HG03175 (cell line): ENCODE measurements around the gene SLC41A3.
"Not testable (repeated sequence)": the region's sequence is repeated elsewhere in the genome, so short reads cannot be mapped to it uniquely, and the experiment has no call there.

Experiments
- ATAC-seq: cut with Tn5 transposase; IDR thresholded peaks from one replicate; pipeline ENCODE4 v1.9.1; 2021; ENCODE audit warnings: mild to moderate bottlenecking, moderate library complexity; ENCODE audit not compliant: unreplicated experiment

The SLC41A3 gene

GRCh38 chr3:126005951-126006350, 78.0 kb downstream of the SLC41A3 start:
- no peak for ATAC-seq

GRCh38 chr3:126004692-126005091, 79.2 kb downstream of the SLC41A3 start:
- no peak for ATAC-seq

DNA sequence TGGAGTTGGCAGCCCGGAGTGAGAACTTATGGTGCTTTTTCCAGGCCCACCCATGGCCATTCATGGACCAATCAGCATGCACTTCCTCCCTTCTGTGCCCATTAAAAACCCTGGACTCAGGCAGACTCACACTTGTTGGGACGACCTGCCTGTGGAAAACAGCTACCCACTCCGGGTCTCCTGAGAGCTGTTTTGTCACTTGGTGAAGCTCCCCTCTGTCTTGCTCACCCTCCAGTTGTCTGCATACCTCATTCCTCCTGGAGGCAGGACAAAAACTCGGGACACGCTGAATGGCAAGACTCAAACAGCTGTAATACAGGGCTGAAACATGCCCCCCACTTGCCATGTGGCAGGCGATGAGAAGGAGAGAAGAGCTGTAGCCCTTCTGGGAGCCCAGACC, 79.7 kb downstream of the SLC41A3 start:
- ATAC-seq = no peak

- ATAC-seq = no peak
These were observed 80.3 kb downstream of the SLC41A3 start for GRCh38 chr3:126003447-126004190.

GRCh38 chr3:126002189-126002588, 81.7 kb downstream of the SLC41A3 start:
- no peak for ATAC-seq

GRCh38 chr3:125996751-125997150, 87.2 kb downstream of the SLC41A3 start:
- not testable (repeated sequence) for ATAC-seq

- peak; percentile 74 for ATAC-seq
These were observed 93.5 kb downstream of the SLC41A3 start for GRCh38 chr3:125990253-125990970.

DNA sequence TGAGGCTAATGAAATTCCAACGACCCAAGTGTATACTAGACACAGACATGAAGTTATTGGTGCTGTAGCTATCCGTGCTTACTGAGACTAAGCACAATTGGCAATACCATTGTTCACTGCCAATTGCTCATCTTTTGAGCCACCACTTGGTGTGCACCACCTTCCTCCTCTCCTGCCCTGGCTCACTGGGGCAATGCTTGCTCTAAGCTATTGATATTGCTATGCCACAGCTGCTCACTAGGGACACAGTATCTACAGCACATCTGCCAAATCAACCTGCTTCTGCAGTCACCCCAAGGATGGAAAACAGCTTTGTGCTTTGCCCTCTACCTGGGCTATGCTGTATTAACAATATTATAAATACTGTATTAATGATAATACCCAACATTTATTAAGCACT, 99.0 kb downstream of the SLC41A3 start:
- ATAC-seq = peak; percentile 50

DNA sequence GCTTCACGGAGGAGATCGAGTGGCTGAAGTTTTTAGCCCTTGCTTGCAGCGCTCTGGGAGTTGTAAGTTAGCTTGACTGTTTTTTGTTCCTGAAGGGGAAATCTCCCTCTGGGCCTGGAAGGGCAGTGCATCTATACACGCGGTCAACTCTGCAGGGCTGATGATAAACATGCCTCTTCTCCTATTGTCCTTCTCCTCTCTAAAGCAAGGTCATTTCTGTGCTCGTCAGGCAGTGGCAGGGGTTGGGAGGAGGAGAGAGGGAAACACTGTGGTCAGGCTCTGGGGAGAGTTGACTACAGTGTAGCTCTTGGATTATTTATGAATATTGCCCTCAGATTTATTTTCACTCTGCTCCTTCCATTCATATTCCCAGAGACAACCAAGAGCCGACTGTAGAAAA, 106.8 kb downstream of the SLC41A3 start:
- not testable (repeated sequence) for ATAC-seq

DNA sequence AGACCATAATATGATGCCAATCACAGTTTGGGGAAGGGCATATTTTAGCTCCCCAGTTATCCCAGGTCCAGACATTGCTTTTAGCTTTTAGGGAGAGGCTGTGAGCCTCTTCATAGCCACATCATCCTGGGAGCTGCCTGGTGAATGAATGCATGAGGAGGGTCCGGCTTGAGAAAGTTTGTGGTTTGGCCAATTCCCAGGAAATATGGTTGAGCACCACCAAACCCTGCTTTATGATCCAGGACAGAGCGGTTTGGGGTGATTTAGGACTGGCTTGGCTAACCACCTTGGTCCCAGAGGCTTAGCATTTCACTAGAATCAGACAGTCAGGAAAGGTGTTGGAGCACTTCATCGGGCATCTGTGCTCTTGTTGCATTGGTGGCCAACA, 107.9 kb downstream of the SLC41A3 start:
- not testable (repeated sequence) for ATAC-seq

GRCh38 chr3:125975245-125976002, 108.5 kb downstream of the SLC41A3 start:
- ATAC-seq = not testable (repeated sequence)

DNA sequence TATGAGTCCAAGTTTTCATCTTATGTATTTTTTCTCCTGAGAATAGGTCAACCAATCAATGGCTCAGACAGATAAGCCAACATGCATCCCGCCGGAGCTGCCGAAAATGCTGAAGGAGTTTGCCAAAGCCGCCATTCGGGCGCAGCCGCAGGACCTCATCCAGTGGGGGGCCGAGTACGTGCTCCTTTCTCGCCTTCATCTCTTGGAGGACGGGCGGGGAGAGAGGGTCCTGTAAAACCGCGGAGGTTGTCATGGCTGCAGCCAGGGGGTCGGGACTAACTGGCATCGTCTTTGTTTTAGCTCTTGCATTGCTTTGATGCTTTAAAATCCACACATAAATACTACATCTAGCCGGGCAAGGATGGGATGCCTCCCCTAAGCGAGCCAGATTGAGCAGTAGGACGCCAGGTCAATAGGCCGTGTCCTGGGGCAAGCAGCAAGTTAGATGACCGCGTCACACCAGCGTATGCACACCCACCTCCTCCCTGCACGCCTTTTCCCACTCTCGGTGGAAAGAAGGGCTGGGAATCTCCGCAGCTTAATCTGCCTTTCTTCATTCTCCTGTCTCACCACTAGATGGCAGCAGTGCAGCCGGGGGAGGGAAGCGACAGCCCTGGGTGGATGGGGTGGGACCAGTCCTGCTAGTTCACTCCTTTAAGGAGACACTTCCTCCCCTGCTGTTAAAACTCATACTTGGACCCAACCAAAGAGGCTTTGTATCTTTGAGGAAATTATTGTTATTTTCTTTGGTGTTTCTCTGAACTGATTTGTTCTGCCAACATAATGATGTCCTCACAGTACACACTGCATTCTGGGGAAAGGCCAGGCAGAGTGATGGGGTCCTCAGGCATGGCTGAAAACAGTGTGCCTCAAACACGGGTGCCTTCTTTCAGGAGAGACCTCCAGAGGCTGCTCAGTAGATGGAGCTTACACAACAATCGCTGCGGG, 111.7 kb downstream of the SLC41A3 start:
- ATAC-seq = peak; percentile 67

GRCh38 chr3:125968701-125969592, 115.0 kb downstream of the SLC41A3 start, which contains the start of gene ROPN1B:
ROPN1B (plus strand) TSS chr3:125969178; CDS start chr3:125972055, 2,877 bp downstream.
- peak; percentile 51 for ATAC-seq

- ATAC-seq = not testable (repeated sequence)
These were observed 115.8 kb downstream of the SLC41A3 start for GRCh38 chr3:125968121-125968520.

GRCh38 chr3:125967156-125967555, 116.8 kb downstream of the SLC41A3 start:
- ATAC-seq = no peak

DNA sequence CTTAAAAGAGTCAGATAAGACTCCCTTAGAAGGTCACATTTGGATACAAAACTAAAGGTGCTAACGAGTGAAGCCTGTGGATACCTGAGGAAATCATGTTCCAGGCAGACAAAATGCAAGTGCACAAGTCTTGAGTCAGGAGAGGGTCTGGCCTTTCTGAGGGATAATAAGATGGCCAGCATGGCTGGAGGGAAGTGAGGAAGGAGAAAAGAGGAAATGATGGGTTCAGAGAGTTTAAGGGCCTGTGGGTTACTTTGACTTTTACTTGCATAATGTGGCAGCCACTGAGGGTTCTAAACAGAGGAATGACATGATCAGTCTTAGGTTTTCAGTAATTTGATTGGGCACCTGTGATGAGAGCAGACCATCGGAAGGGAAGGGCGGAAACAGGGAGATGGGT, 118.4 kb downstream of the SLC41A3 start:
- ATAC-seq = no peak

DNA sequence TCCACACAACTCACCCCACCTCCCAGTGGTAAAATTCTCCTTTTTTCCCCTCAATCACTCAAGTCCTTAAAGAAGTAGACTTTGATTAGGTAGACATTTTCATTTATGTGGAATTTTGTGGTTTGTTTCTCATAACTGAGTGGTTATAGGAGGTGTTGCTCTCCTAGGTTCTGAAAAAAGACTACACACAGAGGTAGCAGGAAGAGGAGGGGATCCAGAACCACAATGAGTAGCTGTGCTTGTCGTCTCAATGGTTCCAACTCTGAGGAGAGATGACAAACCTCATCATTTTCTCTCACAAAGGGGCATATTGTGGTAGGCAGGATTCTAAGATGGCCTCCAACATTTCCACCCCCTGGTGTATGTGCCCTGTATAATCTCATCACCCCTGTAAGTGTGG, 120.1 kb downstream of the SLC41A3 start:
- not testable (repeated sequence) for ATAC-seq

GRCh38 chr3:125961289-125961589, 122.7 kb downstream of the SLC41A3 start:
- ATAC-seq = no peak

- no peak for ATAC-seq
These were observed 123.3 kb downstream of the SLC41A3 start for GRCh38 chr3:125960456-125961288.
